ENCODE measurements around the gene ZBED5. TPM values are rescaled to one million over a fixed set of nuclear protein-coding genes. Genes with fewer than 3 reads are reported as not detected.

The ZBED5 gene
- total RNA-seq, 4 donors from 2014 or later, result 13.7 to 38.4 (median 29.7) TPM

GRCh38 chr11:10818594-10818993 lies 39.3 kb downstream of the ZBED5 start:
- WGBS, 2 donors (ENCODE audit: low coverage in 1 of 2), result 60 to 79% methylated on average over 1 of the region's 1 CpG
- Histone ChIP-seq H3K36me3 (no peaks in the 10 kb centered on the region), H3K4me1 (peaks cover 0 to 6% (median 3%) of the 10 kb centered on the region in 4 donors), H3K27ac (no peak overlapping the region), H3K27me3 (no peaks in the 10 kb centered on the region), H3K9me3 (no peaks in the 10 kb centered on the region), H3K4me3 (no peak overlapping the region)
- intact Hi-C loops (cut with DNase I; ENCODE audit: low total_unique reads), result no loop called here
- DNase-seq, result no peak
- in situ Hi-C loops (cut with MboI; ENCODE audit: low pct_ligation_motif_present in 1 of 4, low pct_unique_long_range_greater_than_20kb in 1 of 4, low sequenced_read_pairs in 3 of 4), result no loop called here
- TF ChIP-seq POLR2AphosphoS5 (IDR thresholded peaks at IDR 0.05) (no peak), POLR2A (IDR thresholded peaks at IDR 0.05) (no peak), CTCF (IDR thresholded peaks at IDR 0.05) (no peak), EP300 (IDR thresholded peaks at IDR 0.05; ENCODE audit: low read depth) (no peak)

- intact Hi-C loops (cut with DNase I; ENCODE audit: low total_unique reads), result no loop called here
- Histone ChIP-seq H3K27me3 (no peaks in the 10 kb centered on the region), H3K4me3 (no peak overlapping the region), H3K36me3 (no peaks in the 10 kb centered on the region), H3K9me3 (no peaks in the 10 kb centered on the region), H3K4me1 (peaks cover 0 to 8% (median 7%) of the 10 kb centered on the region in 4 donors), H3K27ac (no peak overlapping the region)
- TF ChIP-seq EP300 (IDR thresholded peaks at IDR 0.05; ENCODE audit: low read depth) (no peak), CTCF (IDR thresholded peaks at IDR 0.05) (no peak), POLR2AphosphoS5 (IDR thresholded peaks at IDR 0.05) (no peak), POLR2A (IDR thresholded peaks at IDR 0.05) (no peak)
- in situ Hi-C loops (cut with MboI; ENCODE audit: low pct_ligation_motif_present in 1 of 4, low pct_unique_long_range_greater_than_20kb in 1 of 4, low sequenced_read_pairs in 3 of 4), result no loop called here
- no peak for DNase-seq
Measured at GRCh38 chr11:10813945-10814344, 43.9 kb downstream of the ZBED5 start.

- H3K27me3 ChIP-seq, result no peaks in the 10 kb centered on the region
- no peaks in the 10 kb centered on the region for H3K9me3 ChIP-seq
- DNase-seq, result peak; percentile 46
- H3K4me1 ChIP-seq, result peaks cover 27 to 34% (median 31%) of the 10 kb centered on the region in 4 donors
- 2 to 5% methylated on average over 11 to 29 of the region's 29 CpGs for WGBS, 2 donors (ENCODE audit: low coverage in 1 of 2)
- peaks cover 0 to 21% (median 10%) of the 10 kb centered on the region in 4 donors for H3K36me3 ChIP-seq
- H3K4me3 ChIP-seq, result peak overlapping the region; percentile 39 to 95 (median 72)
- no peak for TF ChIP-seq CTCF (IDR thresholded peaks at IDR 0.05)
- no peak for TF ChIP-seq POLR2AphosphoS5 (IDR thresholded peaks at IDR 0.05)
- intact Hi-C loops (cut with DNase I; ENCODE audit: low total_unique reads) (loop anchor here (2.0 kb wide), 2 partner anchors 47 to 121 kb away; no protein-coding TSS in a partner anchor), in situ Hi-C loops (cut with MboI; ENCODE audit: low pct_ligation_motif_present in 1 of 4, low pct_unique_long_range_greater_than_20kb in 1 of 4, low sequenced_read_pairs in 3 of 4) (loop anchor here in 1 of 4 donors (10.0 kb wide), 1 partner anchor 45 kb away; the partner anchor contains the start of gene ZBED5)
- peak overlapping the region; percentile 96 to 100 (median 98) for H3K27ac ChIP-seq
Measured at GRCh38 chr11:10809373-10810160, 48.3 kb downstream of the ZBED5 start.

- no peaks in the 10 kb centered on the region for H3K27me3 ChIP-seq
- in situ Hi-C loops (cut with MboI; ENCODE audit: low pct_ligation_motif_present in 1 of 4, low pct_unique_long_range_greater_than_20kb in 1 of 4, low sequenced_read_pairs in 3 of 4) (loop anchor here in 1 of 4 donors (10.0 kb wide), 1 partner anchor 46 kb away; the partner anchor contains the start of gene ZBED5), intact Hi-C loops (cut with DNase I; ENCODE audit: low total_unique reads) (loop anchor here (2.0 kb wide), 2 partner anchors 48 to 122 kb away; no protein-coding TSS in a partner anchor)
- H3K27ac ChIP-seq, result peak within 1 kb of the TSS; percentile 96 to 100 (median 98)
- peak; percentile 99 for DNase-seq
- H3K9me3 ChIP-seq, result no peaks in the 10 kb centered on the region
- peak within 1 kb of the TSS; percentile 84 to 95 (median 91) for H3K4me3 ChIP-seq
- 0 to 1% methylated on average over 8 to 53 of the region's 65 CpGs for WGBS, 2 donors (ENCODE audit: low coverage in 1 of 2)
- H3K4me1 ChIP-seq, result peaks cover 27 to 42% (median 31%) of the 10 kb centered on the region in 4 donors
- TF ChIP-seq EP300 (IDR thresholded peaks at IDR 0.05; ENCODE audit: low read depth) (no peak), POLR2A (IDR thresholded peaks at IDR 0.05) (peak; percentile 100), POLR2AphosphoS5 (IDR thresholded peaks at IDR 0.05) (peak; percentile 99 to 100 (median 100)), CTCF (IDR thresholded peaks at IDR 0.05) (peak in 1 of 5 experiments; percentile 11)
- peaks cover 0 to 29% (median 15%) of the 10 kb centered on the region in 4 donors for H3K36me3 ChIP-seq
Measured at GRCh38 chr11:10808553-10809372, 49.1 kb downstream of the ZBED5 start, which contains the start of gene EIF4G2. EIF4G2 (minus strand) TSS chr11:10808926.
